ENCODE data around the gene LINGO3. TPM values are rescaled to one million over a fixed set of nuclear protein-coding genes. Genes with fewer than 3 reads are reported as not detected.

LINGO3 gene
- total RNA-seq, 2 experiments from 2014 or later, result 0.33 to 0.39 TPM

- intact Hi-C loops (cut with DNase I, micrococcal nuclease), result loop anchor here in 1 of 2 experiments (10.0 kb wide), 1 partner anchor 862 kb away; the partner anchor contains the start of genes DAZAP1 and GAMT
- Histone ChIP-seq H3K4me3 (ENCODE audit: low read length) (no peak overlapping the region), H3K27ac (ENCODE audit: low read depth in 1 of 2, low read length in 2 of 2) (no peak overlapping the region), H3K27me3 (ENCODE audit: control insufficient read depth in 1 of 2, insufficient read depth in 2 of 2, low read length in 2 of 2) (no peaks in the 10 kb centered on the region), H3K36me3 (ENCODE audit: insufficient read depth, low read length) (peaks cover 2% of the 10 kb centered on the region), H3K9me3 (ENCODE audit: control insufficient read depth in 1 of 2, insufficient read depth in 1 of 2, low read length in 2 of 2) (no peaks in the 10 kb centered on the region), H3K4me1 (ENCODE audit: insufficient read depth, low read length) (peaks cover 28% of the 10 kb centered on the region)
- TF ChIP-seq CTCF (IDR thresholded peaks at IDR 0.05), result no peak
- ChIA-PET POLR2A (interaction anchor here (1.1 to 11.5 kb wide), 2 partner anchors 10 to 26 kb away, joined by 4 to 195 read pairs; partner anchors contain the start of gene JSRP1), CTCF (no interaction called here)
- peak overlapping the region; percentile 39 for H3K27ac Mint-ChIP-seq
- DNase-seq (peak in 6 of 14 experiments; percentile 30 to 72 (median 52)), ATAC-seq (ENCODE audit: poor library complexity) (no peak)
- peaks cover 12% of the 10 kb centered on the region for H3K4me1 Mint-ChIP-seq (ENCODE audit: low read depth)
- H3K9me3 Mint-ChIP-seq, result no peaks in the 10 kb centered on the region
- peak overlapping the region; percentile 38 for H3K4me3 Mint-ChIP-seq
- H3K36me3 Mint-ChIP-seq (ENCODE audit: low read depth), result peaks cover 19% of the 10 kb centered on the region
- no peaks in the 10 kb centered on the region for H3K27me3 Mint-ChIP-seq
Observed at GRCh38 chr19:2266183-2266993, 41.6 kb downstream of the LINGO3 start.

- ChIA-PET CTCF (interaction anchor here (0.6 to 1.5 kb wide), 7 partner anchors 9 to 106 kb away, joined by 3 to 11 read pairs (median 4); no protein-coding TSS in a partner anchor), POLR2A (interaction anchor here (1.3 to 11.6 kb wide), 4 partner anchors 9 to 28 kb away, joined by 6 to 195 read pairs (median 8); no protein-coding TSS in a partner anchor)
- H3K9me3 ChIP-seq (ENCODE audit: control insufficient read depth in 1 of 2, insufficient read depth in 1 of 2, low read length in 2 of 2), result no peaks in the 10 kb centered on the region
- no peak overlapping the region for H3K27ac ChIP-seq (ENCODE audit: low read depth in 1 of 2, low read length in 2 of 2)
- peak in 8 of 14 experiments; percentile 52 to 78 (median 68) for DNase-seq
- ATAC-seq (ENCODE audit: poor library complexity), result no peak
- peak overlapping the region; percentile 76 for H3K27ac Mint-ChIP-seq
- no peak overlapping the region for H3K4me3 Mint-ChIP-seq
- TF ChIP-seq CTCF (IDR thresholded peaks at IDR 0.05), result peak; percentile 59
- H3K4me1 Mint-ChIP-seq (ENCODE audit: low read depth), result peaks cover 33% of the 10 kb centered on the region
- H3K9me3 Mint-ChIP-seq, result no peaks in the 10 kb centered on the region
- no peaks in the 10 kb centered on the region for H3K27me3 Mint-ChIP-seq
- no peaks in the 10 kb centered on the region for H3K36me3 Mint-ChIP-seq (ENCODE audit: low read depth)
- peaks cover 57% of the 10 kb centered on the region for H3K4me1 ChIP-seq (ENCODE audit: insufficient read depth, low read length)
- H3K4me3 ChIP-seq (ENCODE audit: low read length), result no peak overlapping the region
- H3K27me3 ChIP-seq (ENCODE audit: control insufficient read depth in 1 of 2, insufficient read depth in 2 of 2, low read length in 2 of 2), result no peaks in the 10 kb centered on the region
- no peaks in the 10 kb centered on the region for H3K36me3 ChIP-seq (ENCODE audit: insufficient read depth, low read length)
- intact Hi-C loops (cut with DNase I, micrococcal nuclease), result loop anchor here in 1 of 2 experiments (10.0 kb wide), 1 partner anchor 857 kb away; the partner anchor contains the start of genes DAZAP1 and GAMT
Observed at GRCh38 chr19:2261438-2262172, 46.3 kb downstream of the LINGO3 start.

- intact Hi-C loops (cut with DNase I, micrococcal nuclease), result loop anchor here in 1 of 2 experiments (10.0 kb wide), 1 partner anchor 856 kb away; the partner anchor contains the start of genes DAZAP1 and GAMT
- no peak for ATAC-seq (ENCODE audit: poor library complexity)
- TF ChIP-seq CTCF (IDR thresholded peaks at IDR 0.05), result no peak
Observed at GRCh38 chr19:2260341-2260805, 47.6 kb downstream of the LINGO3 start.

More at GRCh38 chr19:2260341-2260805, 47.6 kb downstream of the LINGO3 start:
- Mint-ChIP-seq H3K27ac (peak overlapping the region; percentile 98), H3K4me3 (peak overlapping the region; percentile 35), H3K4me1 (ENCODE audit: low read depth) (peaks cover 29% of the 10 kb centered on the region), H3K36me3 (ENCODE audit: low read depth) (no peaks in the 10 kb centered on the region), H3K27me3 (no peaks in the 10 kb centered on the region), H3K9me3 (no peaks in the 10 kb centered on the region)
- H3K36me3 ChIP-seq (ENCODE audit: insufficient read depth, low read length), result no peaks in the 10 kb centered on the region
- no peak overlapping the region for H3K27ac ChIP-seq (ENCODE audit: low read depth in 1 of 2, low read length in 2 of 2)
- H3K4me1 ChIP-seq (ENCODE audit: insufficient read depth, low read length), result peaks cover 59% of the 10 kb centered on the region
- ChIA-PET CTCF (interaction anchor here (1.0 to 1.6 kb wide), 4 partner anchors 9 to 25 kb away, joined by 3 to 6 read pairs (median 4); partner anchors contain the start of gene PLEKHJ1), POLR2A (interaction anchor here (1.3 to 11.6 kb wide), 4 partner anchors 11 to 29 kb away, joined by 6 to 195 read pairs (median 26); no protein-coding TSS in a partner anchor)
- no peaks in the 10 kb centered on the region for H3K27me3 ChIP-seq (ENCODE audit: control insufficient read depth in 1 of 2, insufficient read depth in 2 of 2, low read length in 2 of 2)
- peak in 2 of 14 experiments; percentile 59 to 63 for DNase-seq
- H3K9me3 ChIP-seq (ENCODE audit: control insufficient read depth in 1 of 2, insufficient read depth in 1 of 2, low read length in 2 of 2), result no peaks in the 10 kb centered on the region
- no peak overlapping the region for H3K4me3 ChIP-seq (ENCODE audit: low read length)
